Left ventricle myocardium superior (tissue), 1 donor: ENCODE results near the gene ECE1. TPM values are rescaled to one million over a fixed set of nuclear protein-coding genes. Genes with fewer than 3 reads are reported as not detected.

Source experiments
- ATAC-seq: fragments of 200-7000 bp; cut with Tn5 transposase; one replicate; pipeline ENCODE4 v1.9.1; 2020; ENCODE audit warnings: mild to moderate bottlenecking, moderate library complexity
- DNase-seq: peaks from one replicate; pipeline ENCODE4 v3.0.0-alpha.2; 2020
- intact Hi-C: fragments of 100-400 bp; cut with micrococcal nuclease; formaldehyde crosslinking; loops from one replicate; pipeline ENCODE4 v1.11.0; 2022
- total RNA-seq: library from RNA; stranded (reverse); fragmentation: NEBNext Ultra II Directional; extraction: Animal tissue kit (Norgen Biotek cat#: 25700); gene quantifications from one replicate; pipeline ENCODE4 v1.2.1, GENCODE V29; 2021
- donor health status: DM: no; HTN: yes; CAD: no; lungs with severe emphysema.

ECE1 gene
- total RNA-seq, 1 donor from 2014 or later = 43.3 TPM

DNA sequence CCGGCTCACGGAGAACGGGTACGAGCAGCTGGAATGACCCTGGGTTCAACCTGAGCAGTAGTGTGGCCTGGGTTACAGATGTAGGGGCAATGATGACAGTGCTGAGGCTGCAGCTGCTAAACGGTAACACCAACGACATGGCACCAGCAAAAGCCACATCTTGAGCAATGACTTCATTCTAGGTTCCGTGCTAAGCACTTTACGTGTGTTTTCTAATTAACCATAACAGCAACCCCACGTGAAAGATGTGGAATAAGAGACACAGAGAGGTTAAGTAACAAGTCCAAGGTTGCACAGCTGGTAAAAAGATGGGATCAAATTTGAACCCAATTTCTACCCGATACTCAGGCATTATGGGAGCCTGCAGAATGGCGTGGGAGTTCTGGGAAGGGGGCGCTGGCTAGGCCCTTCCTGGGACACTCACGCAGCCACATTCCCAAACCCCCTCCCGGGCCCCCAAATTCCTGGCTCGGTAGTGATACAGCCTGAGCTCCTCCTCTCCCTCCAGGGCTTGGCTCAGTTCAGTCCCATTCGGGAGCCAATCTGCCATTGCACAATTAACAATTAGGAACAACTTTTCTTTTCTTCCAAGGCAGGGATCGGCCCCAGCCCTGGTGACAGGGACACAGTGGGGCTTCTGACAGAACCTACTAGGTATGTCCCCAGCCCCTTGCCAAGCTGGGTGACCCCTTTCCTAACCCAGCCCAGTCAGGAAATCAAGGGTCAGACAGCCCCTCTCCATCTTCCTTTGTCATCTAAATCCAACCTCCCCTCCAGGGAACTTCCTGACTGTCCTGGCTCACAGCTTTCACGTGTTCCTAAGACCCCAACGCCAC lies 23.8 kb upstream of the ECE1 start:
- ATAC-seq (peak; percentile 42), DNase-seq (peak; percentile 72)
- intact Hi-C loops = no loop called here

DNA sequence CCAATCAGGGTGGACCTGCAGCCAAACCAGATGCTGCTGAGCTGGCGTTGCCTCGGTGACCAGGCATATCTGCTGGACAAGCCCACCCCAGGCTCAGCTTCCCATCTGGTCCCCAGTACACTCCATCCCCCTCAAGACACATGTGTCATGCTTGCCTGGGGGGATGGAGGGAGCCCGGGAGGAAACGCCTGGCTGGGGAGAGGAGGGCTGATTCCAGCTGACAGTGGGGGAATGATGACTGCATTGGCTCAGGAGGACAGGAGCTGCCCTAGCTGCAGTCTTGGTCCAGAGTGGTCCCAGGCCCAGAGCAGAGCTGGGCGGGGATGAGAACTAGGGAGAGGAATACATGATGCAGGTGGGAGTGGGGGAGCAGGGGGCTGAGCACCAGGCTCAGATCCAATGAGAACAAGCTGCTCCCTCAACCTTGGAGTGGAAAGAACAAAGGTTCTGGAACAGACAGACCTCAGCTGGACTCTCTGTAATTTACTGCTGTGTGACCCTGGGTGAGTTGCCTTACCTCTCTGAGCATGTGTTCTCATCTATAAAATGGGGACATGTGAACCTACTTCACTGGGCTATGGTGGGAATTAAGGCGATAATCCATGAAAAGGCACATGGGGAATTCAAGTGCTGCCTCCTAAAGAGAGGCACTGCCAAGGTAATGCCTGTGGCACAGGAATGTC lies 23.1 kb upstream of the ECE1 start:
- intact Hi-C loops = no loop called here
- ATAC-seq = peak; percentile 28
- peak; percentile 57 for DNase-seq

DNA sequence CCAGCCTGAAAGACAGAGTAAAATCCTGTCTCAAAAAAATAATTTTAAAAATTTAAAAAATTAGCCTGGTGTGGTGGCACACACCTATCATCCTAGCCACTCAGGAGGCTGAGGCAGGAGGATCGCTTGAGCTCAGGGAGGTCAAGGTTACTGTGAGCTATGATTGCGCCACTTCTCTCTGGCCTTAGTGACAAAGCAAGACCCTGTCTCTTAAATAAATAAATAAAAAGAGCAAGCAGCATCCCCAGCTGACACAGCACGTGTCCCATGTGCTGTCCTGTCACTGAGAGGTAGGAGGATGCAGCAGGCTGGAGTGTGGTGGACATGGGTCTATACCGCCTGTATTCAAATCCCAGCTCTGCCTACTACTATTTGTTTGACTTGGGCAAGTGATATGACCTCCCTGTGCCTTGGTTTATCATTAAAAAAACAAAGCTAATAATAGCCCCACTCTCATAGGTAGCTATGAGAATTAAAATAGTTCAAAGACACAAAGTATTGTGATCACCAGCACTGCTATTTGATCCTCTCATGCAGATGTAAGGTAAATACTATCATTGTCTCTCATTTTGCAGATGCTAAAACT lies 22.2 kb upstream of the ECE1 start:
- intact Hi-C loops = no loop called here
- DNase-seq = no peak
- ATAC-seq = no peak

DNA sequence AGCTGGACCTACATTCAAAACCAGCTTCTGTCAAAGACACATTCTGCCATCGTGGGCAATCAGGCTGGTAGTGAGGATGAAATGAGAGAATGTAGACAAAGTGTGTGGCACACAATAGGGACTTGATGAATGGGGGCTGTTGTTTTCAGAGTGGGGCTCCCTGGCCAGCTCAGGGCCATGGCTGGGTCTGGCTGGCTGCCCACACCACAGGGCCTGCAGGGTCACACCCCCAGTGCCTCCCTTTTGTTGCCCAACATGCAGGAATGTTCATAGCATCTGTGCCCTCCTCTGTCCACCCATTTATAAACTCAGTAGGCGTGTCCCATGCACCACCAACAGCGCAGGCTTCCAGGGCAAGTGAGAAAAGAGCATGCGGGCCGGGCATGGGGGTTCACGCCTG lies 20.8 kb upstream of the ECE1 start:
- no peak for DNase-seq
- intact Hi-C loops = no loop called here
- ATAC-seq = no peak

DNA sequence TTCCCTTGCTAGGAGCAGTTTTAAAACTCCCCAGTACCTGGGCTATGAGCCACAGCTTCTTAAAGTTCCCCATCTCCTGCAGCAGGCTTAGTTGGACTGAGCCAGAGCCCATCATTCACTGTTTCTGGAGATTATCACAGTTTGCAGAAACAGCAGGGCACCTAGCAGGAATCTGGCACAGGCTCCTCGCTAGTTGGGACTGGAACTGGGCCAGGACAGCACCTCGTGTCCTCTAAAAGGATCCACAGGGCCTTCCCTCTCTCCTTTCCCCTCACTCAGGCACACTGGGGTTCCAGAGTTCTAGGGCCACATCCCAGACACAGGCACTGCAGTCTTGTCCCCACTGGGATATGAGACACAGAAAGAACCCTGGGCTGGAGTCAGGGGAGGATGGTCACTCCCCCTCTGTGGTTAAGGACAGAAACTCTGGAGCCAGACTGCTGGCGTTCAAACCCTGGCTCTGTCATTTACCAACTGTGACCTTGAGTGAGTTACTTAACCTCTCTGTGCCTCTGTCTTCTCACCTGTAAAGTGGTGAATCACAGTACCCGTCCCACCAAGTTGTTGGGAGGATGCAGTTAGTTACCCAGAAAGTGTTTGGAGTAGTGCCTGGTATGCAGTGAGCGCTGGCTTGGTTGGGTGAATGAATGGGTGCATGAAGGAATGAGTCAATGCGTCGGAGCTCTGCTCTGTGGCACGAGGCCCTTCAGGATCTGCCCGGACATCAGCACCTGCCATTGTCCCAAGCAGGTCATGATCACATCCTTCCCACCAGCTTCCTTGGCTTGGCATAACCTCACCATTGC lies 18.8 kb upstream of the ECE1 start:
- ATAC-seq = peak; percentile 49
- intact Hi-C loops = no loop called here

DNA sequence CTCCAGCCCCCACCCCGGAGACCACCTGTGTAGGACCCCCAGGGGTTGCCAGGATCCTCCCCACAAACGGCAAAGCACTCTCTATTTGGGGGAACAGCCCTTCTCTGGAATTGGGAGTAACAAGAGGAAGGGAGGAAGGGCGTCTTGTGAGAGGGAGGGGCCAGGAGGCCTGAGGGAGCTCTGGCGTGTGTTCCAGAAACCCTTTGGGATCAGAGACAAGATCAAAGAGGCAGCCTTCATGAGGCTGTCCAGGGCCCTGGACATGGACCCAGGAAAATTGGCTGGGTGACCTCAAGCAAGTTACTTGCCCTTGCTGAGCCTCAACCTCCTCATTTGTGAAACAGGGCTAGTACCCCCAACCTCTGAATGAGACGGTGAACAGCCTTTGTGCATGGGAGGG lies 18.1 kb upstream of the ECE1 start:
- intact Hi-C loops = no loop called here
- DNase-seq (no peak), ATAC-seq (peak; percentile 9)

More for the DNA sequence above, 18.8 kb upstream of the ECE1 start:
- DNase-seq = peak; percentile 69

DNA sequence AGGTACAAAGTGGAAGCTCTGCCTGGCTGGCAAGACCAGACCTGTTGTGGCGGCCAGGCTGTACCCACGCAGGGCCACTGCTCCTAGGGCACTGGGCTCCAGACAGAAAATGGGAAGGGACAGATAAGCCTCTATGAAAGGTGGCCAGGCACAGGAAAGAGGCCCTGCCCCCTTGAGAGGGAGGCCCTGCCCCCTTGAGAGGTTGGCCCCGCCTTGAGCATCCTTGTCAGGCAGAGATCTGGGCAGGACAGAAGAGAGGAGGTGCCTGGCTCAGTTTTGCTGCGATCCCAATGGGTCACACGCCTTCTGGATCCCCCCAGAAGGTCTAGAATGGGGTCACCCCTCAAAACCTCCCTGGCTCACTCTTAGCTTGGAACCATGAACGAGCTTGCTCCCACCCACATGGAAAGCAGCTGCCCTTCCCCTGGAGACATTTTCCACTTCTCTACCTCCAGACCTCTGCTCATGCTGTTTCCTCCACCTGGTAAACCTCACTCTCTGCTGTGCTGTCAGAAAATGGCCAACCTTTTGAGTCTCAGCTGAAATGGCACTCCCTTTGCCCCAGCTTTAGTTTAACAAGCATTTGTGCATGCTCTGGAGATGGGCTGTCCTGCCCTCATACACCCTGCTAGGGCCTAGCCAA lies 17.5 kb upstream of the ECE1 start:
- peak; percentile 12 for ATAC-seq
- intact Hi-C loops = no loop called here
- no peak for DNase-seq

DNA sequence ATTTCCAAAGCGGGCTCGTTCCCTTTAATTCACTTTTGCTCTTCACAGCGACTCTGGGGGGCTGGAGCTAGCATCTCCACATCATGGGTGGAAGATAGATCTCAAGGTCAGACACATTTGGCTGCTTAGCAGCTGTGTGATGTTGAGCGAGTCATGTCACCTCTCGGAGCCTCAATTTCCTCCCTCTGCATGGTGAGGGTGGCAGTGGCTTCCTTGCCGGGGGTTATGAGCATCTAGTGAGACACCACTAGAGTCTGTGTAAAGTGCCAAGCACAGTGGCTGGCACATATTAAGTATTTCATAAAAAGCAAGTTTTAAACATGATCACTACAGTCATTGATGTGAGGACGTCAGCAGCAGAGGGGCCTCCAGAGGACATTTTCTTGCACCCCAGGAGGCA lies 16.9 kb upstream of the ECE1 start:
- intact Hi-C loops = no loop called here
- no peak for ATAC-seq
- DNase-seq = no peak

DNA sequence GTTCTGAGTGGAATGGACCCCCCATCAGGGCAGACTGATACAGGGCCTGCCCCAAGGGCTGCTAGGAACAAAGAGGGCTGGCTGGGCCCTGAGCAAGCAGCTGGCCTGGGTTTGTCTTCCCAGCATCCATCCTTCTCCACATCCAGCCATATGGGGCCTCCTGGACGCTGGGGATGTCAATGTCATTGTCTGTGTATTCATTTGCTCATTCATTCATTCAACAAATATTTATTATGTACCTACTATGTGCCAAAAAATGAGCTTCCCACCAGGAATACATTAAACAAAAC lies 15.6 kb upstream of the ECE1 start:
- ATAC-seq (no peak), DNase-seq (no peak)
- intact Hi-C loops = no loop called here

DNA sequence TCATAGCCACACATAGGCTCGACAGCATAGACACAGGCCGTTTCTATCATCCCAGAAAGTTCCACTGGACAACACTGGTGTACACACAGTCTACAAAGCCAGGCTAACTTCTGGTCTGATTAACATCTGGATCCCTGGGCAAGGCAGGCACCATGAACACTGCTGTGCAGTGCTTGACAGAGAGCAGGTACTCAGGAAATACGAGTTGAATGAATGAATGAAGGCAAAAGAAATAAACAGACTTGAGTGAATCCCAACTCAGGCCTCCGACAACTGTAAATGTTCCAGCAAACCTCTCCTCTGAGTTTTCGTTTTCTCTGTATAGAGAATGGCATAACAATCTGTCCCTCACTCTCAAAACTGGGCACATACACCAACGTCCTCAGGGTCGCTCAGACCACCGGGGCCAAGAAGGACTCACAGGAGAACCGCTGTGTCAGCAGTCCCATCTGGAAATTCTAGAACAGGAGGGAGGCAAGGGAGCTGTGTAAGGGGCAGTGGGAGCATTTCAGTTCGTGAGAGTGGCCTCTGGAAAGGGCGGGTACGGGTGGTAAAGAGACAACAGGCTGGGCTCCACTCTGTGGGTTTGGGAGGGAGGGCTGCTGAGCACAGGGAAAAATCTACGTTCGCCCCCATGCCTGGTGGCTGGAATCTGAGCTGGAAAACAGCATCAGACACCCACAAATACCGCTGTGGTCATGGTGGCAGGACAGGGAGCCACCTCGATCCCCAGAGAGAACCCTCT lies 15.1 kb upstream of the ECE1 start:
- ATAC-seq (no peak), DNase-seq (no peak)
- intact Hi-C loops = no loop called here

DNA sequence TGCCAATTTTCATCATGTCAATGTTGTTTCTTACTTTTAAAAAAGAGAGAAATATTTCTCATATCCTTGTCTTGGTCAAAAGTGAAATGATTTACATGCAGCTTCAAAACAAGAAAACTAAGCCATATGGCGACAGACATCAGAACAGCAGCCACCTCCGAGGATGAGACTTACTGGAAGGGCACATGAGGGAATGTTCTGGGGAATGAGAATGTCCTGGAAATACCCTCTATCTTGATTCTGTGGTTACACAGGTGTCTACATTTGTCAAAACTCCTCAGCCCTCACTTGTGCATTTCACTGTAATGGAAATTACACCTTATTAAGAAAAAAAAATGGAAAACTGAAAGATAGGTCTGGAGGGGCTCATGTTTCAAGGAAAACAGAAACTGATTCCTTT lies 14.2 kb upstream of the ECE1 start:
- DNase-seq = no peak
- intact Hi-C loops = no loop called here
- ATAC-seq = no peak

DNA sequence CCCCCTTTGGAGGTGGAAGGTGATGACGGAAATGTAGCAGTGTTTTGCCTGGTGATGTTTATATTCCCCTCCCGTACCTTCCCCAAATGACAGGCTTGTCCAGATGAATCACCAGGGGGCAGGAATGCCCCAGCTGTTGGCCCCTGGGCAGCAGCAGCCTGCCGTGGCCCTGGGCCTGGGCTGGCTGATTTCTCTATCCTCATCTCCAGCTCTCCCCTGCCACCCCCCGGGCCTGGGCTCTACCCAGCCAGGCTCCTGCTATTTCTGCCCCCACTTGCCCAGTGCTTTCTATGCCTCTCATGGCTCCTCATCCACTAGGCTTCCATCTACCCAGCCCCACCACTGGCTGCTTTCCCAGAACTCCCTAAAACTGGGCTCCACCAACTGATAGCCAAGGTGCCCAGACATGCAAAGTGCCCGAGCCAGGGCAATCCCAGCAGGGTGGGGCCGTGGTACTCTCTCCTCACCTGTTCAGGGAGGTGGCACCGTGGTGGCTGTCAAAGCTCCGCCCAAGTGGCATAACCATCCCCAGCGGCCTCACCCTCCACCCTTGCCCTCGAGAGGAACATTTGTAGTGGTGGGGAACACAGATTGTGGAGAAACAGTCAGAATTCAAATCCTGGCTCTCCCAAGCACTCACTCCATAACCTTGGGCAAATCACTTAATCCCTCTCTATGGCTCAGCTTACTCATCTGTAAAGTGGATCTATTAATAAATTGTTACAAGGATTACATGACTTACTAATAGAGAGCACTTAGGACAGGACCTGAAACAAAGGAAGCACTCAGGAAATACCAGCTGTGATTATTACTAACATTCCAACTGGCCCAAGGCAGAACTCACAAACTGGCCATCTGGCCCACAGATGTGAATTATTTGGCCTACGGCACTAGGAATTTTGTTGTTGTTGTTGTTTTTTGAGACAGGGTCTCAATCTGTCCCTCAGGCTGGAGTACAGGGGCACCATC lies 12.8 kb upstream of the ECE1 start:
- ATAC-seq (peak; percentile 31), DNase-seq (no peak)
- intact Hi-C loops = no loop called here

DNA sequence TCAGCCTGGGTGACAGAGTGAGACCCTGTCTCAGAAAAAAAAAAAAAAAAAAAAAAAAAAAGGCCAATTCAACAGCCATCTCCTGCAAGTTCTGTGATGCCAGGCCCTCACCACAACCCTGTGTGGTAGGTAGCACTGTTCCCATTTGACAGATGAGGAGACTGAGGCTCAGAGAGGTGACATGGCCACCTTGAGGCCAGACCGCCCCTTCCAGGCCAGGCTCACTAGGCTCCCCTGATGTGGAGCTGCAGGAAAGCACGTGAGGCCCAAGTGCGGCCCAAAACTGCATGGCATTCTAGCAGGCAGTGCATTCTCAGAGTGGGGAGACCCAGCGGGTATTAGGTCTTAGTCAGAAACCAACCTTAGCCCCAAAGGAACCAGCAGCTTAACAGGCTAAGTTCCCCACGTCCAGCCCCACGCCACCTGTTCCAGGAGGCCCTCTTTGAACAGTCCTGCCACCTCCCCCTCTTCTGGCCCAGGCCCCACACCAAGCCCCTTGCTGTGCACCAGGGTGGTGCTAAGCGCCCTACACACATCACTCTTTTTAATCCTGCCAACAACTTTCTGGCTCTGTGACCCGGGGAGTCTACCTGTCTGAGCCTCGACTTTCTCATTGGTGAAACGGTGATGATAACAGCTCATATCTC lies 11.7 kb upstream of the ECE1 start:
- no peak for ATAC-seq
- intact Hi-C loops = no loop called here
- DNase-seq = no peak

DNA sequence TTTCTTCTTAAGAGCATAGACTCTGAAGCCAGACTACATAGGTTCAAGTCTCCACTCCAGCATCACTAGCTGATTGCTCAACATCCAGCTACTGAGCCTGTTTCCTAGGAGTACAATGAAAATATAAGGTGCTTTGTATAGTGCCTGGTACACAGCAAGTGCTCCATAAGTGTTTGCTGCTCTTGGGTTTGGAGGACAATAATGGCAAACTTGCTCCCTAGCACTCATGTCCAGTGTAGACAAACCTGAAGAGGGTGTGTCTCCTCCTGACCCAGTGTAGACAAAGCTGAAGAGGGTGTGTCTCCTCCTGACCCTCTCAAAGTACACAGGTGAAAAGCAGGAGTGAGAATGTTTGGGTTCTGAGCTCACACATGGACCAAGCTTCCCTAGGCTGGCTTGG lies 10.5 kb upstream of the ECE1 start:
- intact Hi-C loops = no loop called here
- DNase-seq (no peak), ATAC-seq (no peak)

DNA sequence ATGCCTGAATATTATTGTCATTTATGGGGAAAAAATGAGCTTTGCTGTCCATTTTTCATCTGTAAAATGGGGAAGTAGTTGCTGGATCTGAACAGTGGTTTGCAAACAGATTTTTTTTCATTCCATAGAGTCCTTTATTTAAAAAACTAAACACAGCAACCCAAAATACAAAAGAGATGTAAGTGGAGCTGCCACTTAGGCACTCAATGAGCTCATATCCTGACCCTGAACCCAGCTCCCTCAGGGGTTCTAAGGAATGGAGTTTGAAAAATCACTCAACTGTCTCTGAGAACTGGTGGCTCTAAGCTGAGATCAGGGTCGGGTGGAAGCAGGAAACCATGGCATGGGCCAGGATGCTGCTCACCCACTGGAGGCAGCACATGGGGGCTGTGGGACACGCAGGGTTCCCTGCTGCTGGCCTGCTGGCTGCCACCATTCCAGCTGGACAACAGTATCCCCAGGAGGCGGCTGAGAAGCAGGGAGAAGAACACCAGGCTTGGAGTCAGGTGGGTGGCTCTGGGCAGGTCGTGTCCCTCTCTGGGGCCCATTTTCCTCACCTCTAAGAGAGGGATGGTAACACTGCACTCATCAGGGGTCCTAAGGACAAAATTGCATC lies 9.6 kb upstream of the ECE1 start:
- intact Hi-C loops = no loop called here
- DNase-seq (no peak), ATAC-seq (peak; percentile 13)

DNA sequence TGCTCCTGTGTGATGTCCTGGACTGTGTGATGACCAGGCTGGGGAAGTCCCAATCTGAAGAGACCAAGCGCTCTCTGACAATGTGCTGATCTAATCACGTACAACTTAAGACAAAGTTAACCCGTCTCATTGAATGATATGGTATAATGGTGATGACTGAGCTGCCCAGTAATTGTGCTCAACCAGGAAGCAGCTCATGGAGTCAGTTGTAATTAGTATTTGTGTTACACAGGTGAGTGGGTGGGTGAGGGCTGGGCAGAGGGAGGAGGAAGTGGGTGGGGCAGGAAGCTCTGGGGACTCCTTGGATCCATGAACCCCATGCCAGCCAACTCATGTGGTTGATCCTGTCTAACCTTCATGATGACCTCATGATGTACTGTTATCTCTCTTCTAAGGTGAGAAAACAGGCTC lies 8.7 kb upstream of the ECE1 start:
- ATAC-seq (no peak), DNase-seq (no peak)
- intact Hi-C loops = no loop called here

DNA sequence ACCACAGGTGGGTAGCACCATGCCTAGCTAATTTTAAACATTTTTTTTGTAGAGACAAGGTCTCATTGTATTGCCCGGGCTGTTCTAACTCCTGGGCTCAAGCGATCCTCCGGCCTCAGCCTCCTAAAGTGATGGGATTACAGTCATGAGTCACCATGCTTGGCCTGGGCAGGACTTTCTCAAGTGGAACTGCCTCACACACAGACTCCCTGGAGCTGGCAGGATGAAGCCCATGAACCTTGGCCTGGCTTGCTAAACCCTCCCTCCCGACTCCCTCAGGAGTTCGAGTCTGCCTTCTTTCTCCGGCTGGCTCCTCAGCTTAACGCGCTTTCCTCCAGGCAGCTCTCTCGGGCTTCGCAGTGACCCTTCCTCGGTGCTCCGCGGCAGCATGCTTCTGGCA lies 7.7 kb upstream of the ECE1 start:
- DNase-seq (peak; percentile 56), ATAC-seq (peak; percentile 59)
- intact Hi-C loops = no loop called here
